IMR-90 (cell line): ENCODE results near the gene CFAP61. TPM values are rescaled to one million over a fixed set of nuclear protein-coding genes. Genes with fewer than 3 reads are reported as not detected.

Experiments used
- ATAC-seq: fragments of 200-7000 bp; cut with Tn5 transposase; 2 replicates; pipeline ENCODE4 v1.9.1; 2020; ENCODE audit warnings: low read depth, mild to moderate bottlenecking, moderate library complexity
- BruUV-seq: library from RNA; stranded (reverse); fragments of 400-500 nt; replicated peaks from 2 replicates; lab custom pipeline; 2021; lab: Mats Ljungman, UMichigan
- CTCF ChIA-PET: fragments of 300-600 bp; formaldehyde crosslinking; extraction: SDS; loops from one replicate; lab custom pipeline; 2021; ENCODE audit warnings: antibody characterized with exemption; lab: Yijun Ruan, JAX
- POLR2A ChIA-PET: fragments of 300-600 bp; sonication (Branson Sonifier 250); formaldehyde crosslinking; loops from one replicate; lab custom pipeline; 2022; ENCODE audit warnings: antibody characterized with exemption; ENCODE audit not compliant: unreplicated experiment; lab: Charles Lee
- DNase-seq: peaks from one replicate; pipeline ENCODE4 v3.0.0; 2013
- H2AFZ ChIP-seq: replicated peaks from 2 replicates; pipeline ENCODE3; 2013; ENCODE audit warnings: low read length, mild to moderate bottlenecking; ENCODE audit not compliant: poor library complexity
- H2AK5ac ChIP-seq: 2 replicates; pipeline ENCODE4 v1.6.1; 2013; ENCODE audit warnings: low read depth, low read length, inconsistent platforms
- H2AK9ac ChIP-seq: replicated peaks from 2 replicates; pipeline ENCODE3; 2013; ENCODE audit warnings: mild to moderate bottlenecking, low read depth, low read length, moderate library complexity; ENCODE audit not compliant: poor library complexity
- H2BK120ac ChIP-seq: 2 replicates; pipeline ENCODE4 v1.6.1; 2013; ENCODE audit warnings: low read depth, low read length, inconsistent platforms
- H2BK15ac ChIP-seq: 3 replicates; pipeline ENCODE4 v1.6.1; 2013; ENCODE audit warnings: low read depth, low read length, inconsistent platforms
- H2BK20ac ChIP-seq: 2 replicates; pipeline ENCODE4 v1.6.1; 2013; ENCODE audit warnings: low read depth, mild to moderate bottlenecking, inconsistent platforms, low read length, moderate library complexity
- H2BK5ac ChIP-seq: 2 replicates; pipeline ENCODE4 v1.6.1; 2013; ENCODE audit warnings: mild to moderate bottlenecking, low read depth, low read length, inconsistent platforms; ENCODE audit not compliant: poor library complexity, severe bottlenecking
- H3K14ac ChIP-seq: replicated peaks from 2 replicates; pipeline ENCODE4 v1.6.1; 2013; ENCODE audit warnings: low read depth, low read length, inconsistent platforms
- H3K18ac ChIP-seq: 2 replicates; pipeline ENCODE4 v1.6.1; 2013; ENCODE audit warnings: low read depth, low read length, control low read depth
- H3K23ac ChIP-seq: 2 replicates; pipeline ENCODE4 v1.6.1; 2013; ENCODE audit warnings: low read depth, low read length, inconsistent platforms
- H3K27ac ChIP-seq: 2 replicates; pipeline ENCODE4 v1.5.1; 2013; ENCODE audit warnings: mild to moderate bottlenecking, control low read depth, low read length; ENCODE audit not compliant: insufficient read depth
- H3K27me3 ChIP-seq: 2 replicates; pipeline ENCODE4 v1.6.1; 2013; ENCODE audit warnings: low read length; ENCODE audit not compliant: control insufficient read depth, insufficient read depth
- H3K36me3 ChIP-seq: 2 replicates; pipeline ENCODE4 v1.6.1; 2013; ENCODE audit warnings: low read length, mixed read lengths; ENCODE audit not compliant: control insufficient read depth, insufficient read depth
- H3K4ac ChIP-seq: 2 replicates; pipeline ENCODE4 v1.6.1; 2013; ENCODE audit warnings: low read depth, low read length, inconsistent platforms
- H3K4me1 ChIP-seq: 2 replicates; pipeline ENCODE4 v1.6.1; 2013; ENCODE audit warnings: low read length, mixed read lengths; ENCODE audit not compliant: control insufficient read depth, insufficient read depth
- H3K4me2 ChIP-seq: 2 replicates; pipeline ENCODE4 v1.6.1; 2013; ENCODE audit warnings: low read depth, mild to moderate bottlenecking, control low read depth, low read length, moderate library complexity
- H3K4me3 ChIP-seq: 2 replicates; pipeline ENCODE4 v1.5.1; 2013; ENCODE audit warnings: low read depth, mild to moderate bottlenecking, control low read depth, low read length, moderate library complexity; ENCODE audit not compliant: insufficient read depth
- H3K56ac ChIP-seq: 2 replicates; pipeline ENCODE4 v1.6.1; 2013; ENCODE audit warnings: low read length, inconsistent platforms; ENCODE audit not compliant: insufficient read depth; ENCODE audit errors: extremely low read depth
- H3K79me1 ChIP-seq, 2 experiments: 2 replicates each; pipeline ENCODE4 v1.6.1; 2013; ENCODE audit warnings: low read length in 2 of 2, inconsistent platforms in 1 of 2, low read depth in 1 of 2
- H3K9ac ChIP-seq: 2 replicates; pipeline ENCODE4 v1.6.1; 2013; ENCODE audit warnings: low read depth, low read length, control low read depth
- H3K9me1 ChIP-seq: 2 replicates; pipeline ENCODE4 v1.6.1; 2013; ENCODE audit warnings: low read length, inconsistent platforms; ENCODE audit not compliant: insufficient read depth
- H3K9me3 ChIP-seq: 2 replicates; pipeline ENCODE4 v1.6.1; 2013; ENCODE audit warnings: low read length; ENCODE audit not compliant: control insufficient read depth, insufficient read depth
- H4K20me1 ChIP-seq: 2 replicates; pipeline ENCODE4 v1.6.1; 2013; ENCODE audit warnings: low read length, inconsistent platforms; ENCODE audit not compliant: insufficient read depth
- H4K5ac ChIP-seq: 2 replicates; pipeline ENCODE4 v1.6.1; 2013; ENCODE audit warnings: mild to moderate bottlenecking, low read depth, low read length, control low read depth
- H4K8ac ChIP-seq, 2 experiments: 2 replicates each; pipeline ENCODE4 v1.6.1; 2013; ENCODE audit warnings: low read depth in 2 of 2, low read length in 2 of 2, control low read depth in 1 of 2, inconsistent platforms in 1 of 2
- H4K91ac ChIP-seq: 2 replicates; pipeline ENCODE4 v1.6.1; 2013; ENCODE audit warnings: low read depth, low read length, inconsistent platforms; ENCODE audit not compliant: insufficient read depth
- BHLHE40 ChIP-seq: fragments of 150-350 bp; IDR thresholded peaks from 2 replicates; pipeline ENCODE4 v1.6.1; 2016; ENCODE audit warnings: mild to moderate bottlenecking, low read depth, low read length
- CEBPB ChIP-seq: IDR thresholded peaks from 2 replicates; pipeline ENCODE4 v1.6.1; 2012; ENCODE audit warnings: low read depth, low read length, improper control_type of control experiment
- CHD1 ChIP-seq: IDR thresholded peaks from 2 replicates; pipeline ENCODE4 v1.6.1; 2012; ENCODE audit warnings: low read depth, low read length, improper control_type of control experiment
- FOS ChIP-seq: fragments of 150-350 bp; IDR thresholded peaks from 2 replicates; pipeline ENCODE4 v1.6.1; 2016; ENCODE audit warnings: low read depth, low read length
- MAFK ChIP-seq: IDR thresholded peaks from 2 replicates; pipeline ENCODE4 v1.6.1; 2012; ENCODE audit warnings: low read depth, low read length, improper control_type of control experiment
- MAZ ChIP-seq: IDR thresholded peaks from 2 replicates; pipeline ENCODE4 v1.6.1; 2012; ENCODE audit warnings: low read depth, mild to moderate bottlenecking, low read length, improper control_type of control experiment, moderate library complexity, borderline replicate concordance
- NFE2L2 ChIP-seq: fragments of 150-350 bp; IDR thresholded peaks from 2 replicates; pipeline ENCODE4 v1.6.1; 2016; ENCODE audit warnings: low read depth, mild to moderate bottlenecking, low read length
- RAD21 ChIP-seq: IDR thresholded peaks from 2 replicates; pipeline ENCODE4 v1.6.1; 2012; ENCODE audit warnings: low read length, improper control_type of control experiment
- SMC3 ChIP-seq: fragments of 150-350 bp; IDR thresholded peaks from 2 replicates; pipeline ENCODE4 v1.6.1; 2016; ENCODE audit warnings: low read depth, mild to moderate bottlenecking, antibody characterized with exemption, low read length, moderate library complexity
- WGBS, 2 experiments: methylation state at CpG; one replicate each; pipeline versions ENCODE4 v1.1.5 to v1.1.7; 2013; ENCODE audit warnings: missing lambda C conversion rate in 2 of 2; ENCODE audit not compliant: insufficient read length in 1 of 2; ENCODE audit errors: extremely low coverage in 2 of 2; 5-methylcytosine and 5-hydroxymethylcytosine counted together
- dilution Hi-C: fragments of 300-500 bp; cut with HindIII; formaldehyde crosslinking; loops from one replicate; pipeline ENCODE4 v1.14.3; 2018; ENCODE audit warnings: low sequenced_read_pairs; ENCODE audit not compliant: unreplicated experiment
- in situ Hi-C: fragments of 300-500 bp; cut with MboI; formaldehyde crosslinking; loops from 3 replicates; pipeline ENCODE4 v1.14.3; 2019; ENCODE audit warnings: low sequenced_read_pairs, inconsistent platforms, mixed read lengths
- intact Hi-C: fragments of 100-400 bp; cut with micrococcal nuclease; formaldehyde crosslinking; loops from 2 replicates; pipeline ENCODE4 v1.10.0; 2022
- polyA plus RNA-seq, 3 experiments: library from polyadenylated mRNA; depleted of rRNA; stranded (reverse); fragments of >200 nt; gene quantifications; 2 replicates each; pipeline ENCODE4 v1.2.3, GENCODE V29; 2012; ENCODE audit warnings: low replicate concordance in 1 of 3
- total RNA-seq: library from RNA; depleted of rRNA; stranded (reverse); fragments of >200 nt; gene quantifications from 2 replicates; pipeline ENCODE4 v1.2.3, GENCODE V29; 2012
- TF ChIP-seq, protein P1 (sequence below): fragments of 150-350 bp; IDR thresholded peaks from 2 replicates; pipeline ENCODE4 v1.6.1; 2017; ENCODE audit warnings: mild to moderate bottlenecking, antibody characterized with exemption, low read length, low read depth
- TF ChIP-seq, protein P2 (sequence below): fragments of 150-350 bp; IDR thresholded peaks from 2 replicates; pipeline ENCODE4 v1.6.1; 2016; ENCODE audit warnings: low read depth, mild to moderate bottlenecking, low read length, moderate library complexity, borderline replicate concordance
- TF ChIP-seq, protein P3 (sequence below): conservative IDR thresholded peaks from 2 replicates; pipeline ENCODE4 v1.5.1; 2012; ENCODE audit warnings: mild to moderate bottlenecking, low read depth, low read length, improper control_type of control experiment

Gene CFAP61
- total and polyA plus RNA-seq, 2 of the 4 experiments (the other 2 are of a cell fraction): 0.07 TPM; not detected in 1

DNA sequence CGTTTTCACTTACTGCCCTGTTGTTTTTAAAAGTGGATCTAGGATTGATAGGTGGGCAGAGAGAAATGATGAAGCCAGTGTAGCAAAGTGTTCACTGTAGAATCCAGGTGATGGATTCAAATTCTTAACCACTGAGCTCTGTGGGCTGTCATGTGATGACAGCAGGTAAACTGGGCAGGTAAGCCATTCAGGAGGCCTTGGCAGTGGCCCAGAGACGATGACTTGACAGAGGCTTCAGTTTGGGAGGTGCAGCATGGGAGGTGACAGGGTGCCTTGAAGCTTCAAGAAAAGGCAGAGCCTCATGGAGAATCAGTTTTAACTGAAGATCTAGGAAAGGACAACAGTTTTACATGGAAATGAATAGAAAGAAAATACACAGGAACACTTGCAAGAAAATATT lies 33.2 kb upstream of the CFAP61 start:
- Histone ChIP-seq H4K91ac (no peak overlapping the region), H2AK5ac (no peak overlapping the region), H3K27me3 (no peaks in the 10 kb centered on the region), H2AFZ (no peak overlapping the region), H3K4me2 (no peak overlapping the region), H3K27ac (no peak overlapping the region), H2BK120ac (no peak overlapping the region), H3K14ac (no peak overlapping the region), H3K18ac (no peak overlapping the region), H3K56ac (no peak overlapping the region), H3K4me3 (no peak overlapping the region), H4K8ac (no peak overlapping the region), H3K23ac (no peak overlapping the region; the same call in 1 of the 2 replicates), H3K9me1 (peaks cover 19% of the 10 kb centered on the region), H3K9ac (no peak overlapping the region), H3K36me3 (peaks cover 6% of the 10 kb centered on the region; the same call in 1 of the 2 replicates), H2AK9ac (no peak overlapping the region), H4K20me1 (peaks cover 18% of the 10 kb centered on the region), H4K5ac (no peak overlapping the region), H2BK5ac (no peak overlapping the region), H3K9me3 (no peaks in the 10 kb centered on the region), H3K4me1 (peaks cover 17% of the 10 kb centered on the region), H3K4ac (no peak overlapping the region), H3K79me1 (peaks cover 24 to 54% of the 10 kb centered on the region in 2 experiments), H2BK15ac (no peak overlapping the region), H2BK20ac (no peak overlapping the region)
- intact Hi-C loops (no loop called here), dilution Hi-C loops (no loop called here), in situ Hi-C loops (no loop called here)
- no peak for DNase-seq
- CTCF ChIA-PET: no interaction called here
- 100% methylated on average over 1 of the region's 2 CpGs; no CpG with 5 or more reads in 1 of the 2 experiments for WGBS, 2 experiments
- BruUV-seq: no TSS peak
- POLR2A ChIA-PET: no interaction called here
- no peak for ATAC-seq
- TF ChIP-seq RAD21 (no peak), MAFK (no peak), FOS (no peak), SMC3 (no peak), CEBPB (no peak), BHLHE40 (no peak), MAZ (no peak), NFE2L2 (no peak), CHD1 (no peak)
- TF ChIP-seq, protein P1, sequence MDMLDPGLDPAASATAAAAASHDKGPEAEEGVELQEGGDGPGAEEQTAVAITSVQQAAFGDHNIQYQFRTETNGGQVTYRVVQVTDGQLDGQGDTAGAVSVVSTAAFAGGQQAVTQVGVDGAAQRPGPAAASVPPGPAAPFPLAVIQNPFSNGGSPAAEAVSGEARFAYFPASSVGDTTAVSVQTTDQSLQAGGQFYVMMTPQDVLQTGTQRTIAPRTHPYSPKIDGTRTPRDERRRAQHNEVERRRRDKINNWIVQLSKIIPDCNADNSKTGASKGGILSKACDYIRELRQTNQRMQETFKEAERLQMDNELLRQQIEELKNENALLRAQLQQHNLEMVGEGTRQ: no peak
- TF ChIP-seq, protein P2, sequence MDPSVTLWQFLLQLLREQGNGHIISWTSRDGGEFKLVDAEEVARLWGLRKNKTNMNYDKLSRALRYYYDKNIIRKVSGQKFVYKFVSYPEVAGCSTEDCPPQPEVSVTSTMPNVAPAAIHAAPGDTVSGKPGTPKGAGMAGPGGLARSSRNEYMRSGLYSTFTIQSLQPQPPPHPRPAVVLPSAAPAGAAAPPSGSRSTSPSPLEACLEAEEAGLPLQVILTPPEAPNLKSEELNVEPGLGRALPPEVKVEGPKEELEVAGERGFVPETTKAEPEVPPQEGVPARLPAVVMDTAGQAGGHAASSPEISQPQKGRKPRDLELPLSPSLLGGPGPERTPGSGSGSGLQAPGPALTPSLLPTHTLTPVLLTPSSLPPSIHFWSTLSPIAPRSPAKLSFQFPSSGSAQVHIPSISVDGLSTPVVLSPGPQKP: no peak
- TF ChIP-seq, protein P3, sequence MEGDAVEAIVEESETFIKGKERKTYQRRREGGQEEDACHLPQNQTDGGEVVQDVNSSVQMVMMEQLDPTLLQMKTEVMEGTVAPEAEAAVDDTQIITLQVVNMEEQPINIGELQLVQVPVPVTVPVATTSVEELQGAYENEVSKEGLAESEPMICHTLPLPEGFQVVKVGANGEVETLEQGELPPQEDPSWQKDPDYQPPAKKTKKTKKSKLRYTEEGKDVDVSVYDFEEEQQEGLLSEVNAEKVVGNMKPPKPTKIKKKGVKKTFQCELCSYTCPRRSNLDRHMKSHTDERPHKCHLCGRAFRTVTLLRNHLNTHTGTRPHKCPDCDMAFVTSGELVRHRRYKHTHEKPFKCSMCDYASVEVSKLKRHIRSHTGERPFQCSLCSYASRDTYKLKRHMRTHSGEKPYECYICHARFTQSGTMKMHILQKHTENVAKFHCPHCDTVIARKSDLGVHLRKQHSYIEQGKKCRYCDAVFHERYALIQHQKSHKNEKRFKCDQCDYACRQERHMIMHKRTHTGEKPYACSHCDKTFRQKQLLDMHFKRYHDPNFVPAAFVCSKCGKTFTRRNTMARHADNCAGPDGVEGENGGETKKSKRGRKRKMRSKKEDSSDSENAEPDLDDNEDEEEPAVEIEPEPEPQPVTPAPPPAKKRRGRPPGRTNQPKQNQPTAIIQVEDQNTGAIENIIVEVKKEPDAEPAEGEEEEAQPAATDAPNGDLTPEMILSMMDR: no peak
